Gastrocnemius medialis (tissue), 4 donors: ENCODE data around the gene DDX27. TPM values are rescaled to one million over a fixed set of nuclear protein-coding genes. Genes with fewer than 3 reads are reported as not detected.

Experiments used
- ATAC-seq, 2 donors: fragments of 150-250 bp; one replicate each; pipeline ENCODE4 v1.9.1; 2016
- DNase-seq, 2 donors: peaks; one replicate each; pipeline ENCODE4 v3.0.0-alpha.2; 2019
- H3K27ac ChIP-seq, 4 donors: fragments of 200-600 bp; sonication (generic); 1 replicate in 1 of 4; 2 replicates in 3 of 4; pipeline ENCODE4 v1.5.1; 2016 to 2018; ENCODE audit warnings: mild to moderate bottlenecking in 2 of 4, moderate library complexity in 1 of 4
- H3K27me3 ChIP-seq, 3 donors: fragments of 200-600 bp; sonication (generic) in 2 of 3; 1 replicate in 1 of 3; 2 replicates in 2 of 3; pipeline versions ENCODE4 v1.5.1 to v1.6.0; 2016 to 2019; ENCODE audit warnings: mild to moderate bottlenecking in 1 of 3, moderate library complexity in 1 of 3
- H3K36me3 ChIP-seq, 2 donors: fragments of 200-600 bp; sonication (generic) in 1 of 2; one replicate each; pipeline ENCODE4 v1.5.1; 2017 to 2018
- H3K4me1 ChIP-seq, 2 donors: fragments of 200-600 bp; sonication (generic) in 1 of 2; one replicate each; pipeline ENCODE4 v1.5.1; 2016 to 2017; ENCODE audit warnings: mild to moderate bottlenecking in 2 of 2
- H3K4me3 ChIP-seq, 4 donors: fragments of 200-600 bp; sonication (generic) in 3 of 4; 1 replicate in 1 of 4; 2 replicates in 3 of 4; pipeline ENCODE4 v1.5.1; 2016 to 2019; ENCODE audit warnings: mild to moderate bottlenecking in 2 of 4
- H3K9me3 ChIP-seq, 3 donors: fragments of 200-600 bp; sonication (generic) in 2 of 3; 1 replicate in 1 of 3; 2 replicates in 2 of 3; pipeline ENCODE4 v1.5.1; 2016 to 2019
- POLR2A ChIP-seq, 2 donors: fragments of 450-650 bp; IDR thresholded peaks; one replicate each; pipeline ENCODE4 v1.6.1; 2017; ENCODE audit warnings: antibody characterized with exemption in 2 of 2, mild to moderate bottlenecking in 2 of 2, moderate library complexity in 2 of 2
- in situ Hi-C, 4 donors: fragments of 200-750 bp; cut with MboI; loops; one replicate each; pipeline versions ENCODE4 v1.15.0 to v1.8.0; 2017; ENCODE audit warnings: low sequenced_read_pairs in 4 of 4
- intact Hi-C: fragments of 100-400 bp; cut with DNase I; formaldehyde crosslinking; loops from one replicate; pipeline ENCODE4 v1.15.1; 2023; ENCODE audit warnings: low total_unique reads
- total RNA-seq, 4 donors: library from RNA; depleted of rRNA; stranded (reverse); fragments of >200 nt; gene quantifications; one replicate each; pipeline versions ENCODE4 v1.1.0 to v1.2.3, GENCODE V29; 2016
- TF ChIP-seq, protein P1 (sequence below), 5 experiments: fragments of 450-650 bp in 3 of 5; fragments of 200-600 bp in 2 of 5; sonication (generic) in 2 of 5; IDR thresholded peaks in 4 of 5; conservative IDR thresholded peaks in 1 of 5; 1 replicate in 4 of 5; 2 replicates in 1 of 5; pipeline ENCODE4 v1.5.1; 2016 to 2019; ENCODE audit warnings: antibody characterized with exemption in 5 of 5, mild to moderate bottlenecking in 3 of 5, moderate library complexity in 3 of 5

The DDX27 gene
- total RNA-seq, 4 donors from 2014 or later, result 12.6 to 39.7 (median 23.3) TPM

GRCh38 chr20:49233226-49233625 is 14.0 kb downstream of the DDX27 start:
- Histone ChIP-seq H3K27me3 (no peaks in the 10 kb centered on the region), H3K36me3 (peaks cover 4 to 100% of the 10 kb centered on the region in 2 donors), H3K27ac (no peak overlapping the region), H3K9me3 (no peaks in the 10 kb centered on the region), H3K4me1 (no peaks in the 10 kb centered on the region), H3K4me3 (no peak overlapping the region)
- DNase-seq (no peak), ATAC-seq (no peak)
- no peak for TF ChIP-seq POLR2A (IDR thresholded peaks at IDR 0.05)
- TF ChIP-seq, protein P1, sequence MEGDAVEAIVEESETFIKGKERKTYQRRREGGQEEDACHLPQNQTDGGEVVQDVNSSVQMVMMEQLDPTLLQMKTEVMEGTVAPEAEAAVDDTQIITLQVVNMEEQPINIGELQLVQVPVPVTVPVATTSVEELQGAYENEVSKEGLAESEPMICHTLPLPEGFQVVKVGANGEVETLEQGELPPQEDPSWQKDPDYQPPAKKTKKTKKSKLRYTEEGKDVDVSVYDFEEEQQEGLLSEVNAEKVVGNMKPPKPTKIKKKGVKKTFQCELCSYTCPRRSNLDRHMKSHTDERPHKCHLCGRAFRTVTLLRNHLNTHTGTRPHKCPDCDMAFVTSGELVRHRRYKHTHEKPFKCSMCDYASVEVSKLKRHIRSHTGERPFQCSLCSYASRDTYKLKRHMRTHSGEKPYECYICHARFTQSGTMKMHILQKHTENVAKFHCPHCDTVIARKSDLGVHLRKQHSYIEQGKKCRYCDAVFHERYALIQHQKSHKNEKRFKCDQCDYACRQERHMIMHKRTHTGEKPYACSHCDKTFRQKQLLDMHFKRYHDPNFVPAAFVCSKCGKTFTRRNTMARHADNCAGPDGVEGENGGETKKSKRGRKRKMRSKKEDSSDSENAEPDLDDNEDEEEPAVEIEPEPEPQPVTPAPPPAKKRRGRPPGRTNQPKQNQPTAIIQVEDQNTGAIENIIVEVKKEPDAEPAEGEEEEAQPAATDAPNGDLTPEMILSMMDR (IDR thresholded peaks at IDR 0.05 in 4 of 5, conservative IDR thresholded peaks at IDR 0.05 in 1 of 5), result no peak
- in situ Hi-C loops, result no loop called here
- intact Hi-C loops, result loop anchor here (5.0 kb wide), 1 partner anchor 39 kb away; no protein-coding TSS in a partner anchor

DNA sequence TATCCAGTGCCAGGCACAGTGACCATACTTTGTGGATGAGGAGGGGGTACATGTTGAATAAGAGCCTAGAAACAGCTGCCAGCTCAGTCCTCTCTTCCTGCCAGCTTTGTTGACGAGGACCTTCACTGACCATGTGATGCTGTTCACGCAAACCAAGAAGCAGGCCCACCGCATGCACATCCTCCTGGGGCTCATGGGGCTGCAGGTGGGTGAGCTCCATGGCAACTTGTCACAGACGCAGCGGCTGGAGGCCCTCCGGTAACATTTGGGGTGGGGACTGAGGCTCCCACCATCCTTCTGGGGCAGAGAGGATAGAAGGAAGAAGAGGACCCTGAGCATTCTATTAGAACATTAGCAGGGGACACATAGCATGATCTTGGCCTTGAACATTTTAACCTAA is 15.6 kb downstream of the DDX27 start:
- no peak for DNase-seq
- TF ChIP-seq, protein P1 (IDR thresholded peaks at IDR 0.05 in 4 of 5, conservative IDR thresholded peaks at IDR 0.05 in 1 of 5), result no peak
- no peak for TF ChIP-seq POLR2A (IDR thresholded peaks at IDR 0.05)
- in situ Hi-C loops (no loop called here), intact Hi-C loops (loop anchor here (5.0 kb wide), 1 partner anchor 37 kb away; no protein-coding TSS in a partner anchor)
- no peak for ATAC-seq
- H3K36me3 ChIP-seq, result peaks cover 11 to 100% of the 10 kb centered on the region in 2 donors
- H3K9me3 ChIP-seq, result no peaks in the 10 kb centered on the region
- H3K27me3 ChIP-seq, result no peaks in the 10 kb centered on the region
- no peak overlapping the region for H3K4me3 ChIP-seq
- no peaks in the 10 kb centered on the region for H3K4me1 ChIP-seq
- H3K27ac ChIP-seq, result no peak overlapping the region

DNA sequence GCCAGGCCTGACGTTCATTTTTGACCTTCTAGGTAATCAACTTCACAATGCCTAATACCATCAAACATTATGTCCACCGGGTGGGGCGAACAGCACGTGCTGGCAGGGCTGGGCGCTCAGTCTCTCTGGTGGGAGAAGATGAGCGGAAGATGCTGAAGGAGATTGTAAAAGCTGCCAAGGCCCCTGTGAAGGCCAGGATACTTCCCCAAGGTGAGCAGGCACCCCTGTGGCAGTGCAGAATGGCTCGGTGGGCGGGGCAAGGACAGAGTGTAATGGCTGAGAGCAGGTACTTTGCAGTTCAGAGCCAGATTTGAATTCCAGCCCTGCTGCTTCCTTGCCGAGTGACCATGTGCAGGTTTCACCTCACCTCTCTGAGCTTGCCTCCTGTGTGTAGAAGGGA is 17.1 kb downstream of the DDX27 start:
- Histone ChIP-seq H3K4me1 (no peaks in the 10 kb centered on the region), H3K4me3 (no peak overlapping the region), H3K36me3 (peaks cover 12 to 100% of the 10 kb centered on the region in 2 donors), H3K9me3 (no peaks in the 10 kb centered on the region), H3K27me3 (no peaks in the 10 kb centered on the region), H3K27ac (no peak overlapping the region)
- intact Hi-C loops, result no loop called here
- no peak for DNase-seq
- TF ChIP-seq, protein P1 (IDR thresholded peaks at IDR 0.05 in 4 of 5, conservative IDR thresholded peaks at IDR 0.05 in 1 of 5), result no peak
- TF ChIP-seq POLR2A (IDR thresholded peaks at IDR 0.05), result no peak
- in situ Hi-C loops, result no loop called here
- no peak for ATAC-seq

DNA sequence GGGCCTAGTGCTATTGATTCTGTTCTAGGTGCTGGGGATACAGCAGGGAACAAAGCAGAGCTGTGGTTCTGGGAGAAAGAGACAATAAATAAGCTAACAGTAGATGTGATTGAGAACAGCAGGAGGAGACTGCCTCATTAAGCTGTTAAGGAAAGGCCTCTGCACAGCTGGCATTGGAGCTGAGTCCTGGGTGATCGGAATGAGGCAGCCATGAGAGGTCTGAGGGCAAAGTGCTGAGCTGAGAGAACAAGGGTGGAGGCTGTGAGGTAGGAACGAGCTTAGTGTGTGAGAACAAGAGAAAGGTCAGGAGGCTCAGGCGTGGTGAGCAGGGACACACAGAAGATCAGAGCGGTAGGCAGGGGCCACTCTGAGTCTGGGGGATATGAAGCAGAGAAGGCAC is 18.3 kb downstream of the DDX27 start:
- no peak overlapping the region for H3K27ac ChIP-seq
- TF ChIP-seq, protein P1 (IDR thresholded peaks at IDR 0.05 in 4 of 5, conservative IDR thresholded peaks at IDR 0.05 in 1 of 5), result no peak
- no peak for TF ChIP-seq POLR2A (IDR thresholded peaks at IDR 0.05)
- in situ Hi-C loops, result no loop called here
- H3K4me1 ChIP-seq, result no peaks in the 10 kb centered on the region
- H3K9me3 ChIP-seq, result no peaks in the 10 kb centered on the region
- H3K27me3 ChIP-seq, result no peaks in the 10 kb centered on the region
- intact Hi-C loops, result no loop called here
- H3K4me3 ChIP-seq, result no peak overlapping the region
- no peak for DNase-seq
- H3K36me3 ChIP-seq, result peaks cover 12 to 100% of the 10 kb centered on the region in 2 donors
- no peak for ATAC-seq
